ENCODE results near the gene PSMD1.

- TF ChIP-seq CTCF (conservative IDR thresholded peaks at IDR 0.05) (no peak), ZFX (IDR thresholded peaks at IDR 0.05) (no peak)
Observed at GRCh38 chr2:231189171-231189530, 132.5 kb downstream of the PSMD1 start.

All from C4-2B (cell line).